ENCODE data around the gene APBB3.

Gene APBB3

DNA sequence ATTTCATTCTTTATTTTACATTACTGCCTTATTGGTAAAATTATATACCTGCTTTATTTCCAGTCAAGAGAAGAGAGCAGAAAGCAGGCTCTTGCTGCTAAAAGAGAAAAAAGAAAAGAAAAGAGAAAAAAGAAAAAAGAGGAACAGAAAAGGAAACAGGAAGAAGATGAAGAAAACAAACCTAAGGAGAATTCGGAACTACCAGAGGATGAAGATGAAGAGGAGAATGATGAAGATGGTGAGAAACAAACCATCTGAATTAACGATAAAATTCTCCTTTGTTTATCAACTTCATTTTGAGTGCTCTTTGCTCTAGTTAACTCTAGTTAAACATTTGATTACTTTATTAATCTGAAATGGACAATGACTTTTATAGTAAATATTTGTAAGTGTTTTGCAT lies 40.4 kb downstream of the APBB3 start:
- TF ChIP-seq, protein P1, sequence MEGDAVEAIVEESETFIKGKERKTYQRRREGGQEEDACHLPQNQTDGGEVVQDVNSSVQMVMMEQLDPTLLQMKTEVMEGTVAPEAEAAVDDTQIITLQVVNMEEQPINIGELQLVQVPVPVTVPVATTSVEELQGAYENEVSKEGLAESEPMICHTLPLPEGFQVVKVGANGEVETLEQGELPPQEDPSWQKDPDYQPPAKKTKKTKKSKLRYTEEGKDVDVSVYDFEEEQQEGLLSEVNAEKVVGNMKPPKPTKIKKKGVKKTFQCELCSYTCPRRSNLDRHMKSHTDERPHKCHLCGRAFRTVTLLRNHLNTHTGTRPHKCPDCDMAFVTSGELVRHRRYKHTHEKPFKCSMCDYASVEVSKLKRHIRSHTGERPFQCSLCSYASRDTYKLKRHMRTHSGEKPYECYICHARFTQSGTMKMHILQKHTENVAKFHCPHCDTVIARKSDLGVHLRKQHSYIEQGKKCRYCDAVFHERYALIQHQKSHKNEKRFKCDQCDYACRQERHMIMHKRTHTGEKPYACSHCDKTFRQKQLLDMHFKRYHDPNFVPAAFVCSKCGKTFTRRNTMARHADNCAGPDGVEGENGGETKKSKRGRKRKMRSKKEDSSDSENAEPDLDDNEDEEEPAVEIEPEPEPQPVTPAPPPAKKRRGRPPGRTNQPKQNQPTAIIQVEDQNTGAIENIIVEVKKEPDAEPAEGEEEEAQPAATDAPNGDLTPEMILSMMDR (IDR thresholded peaks at IDR 0.05; ENCODE audit: control extremely low read depth, extremely low read depth, low read depth, missing control alignments): no peak
- no peak for DNase-seq (ENCODE audit: extremely low spot score)
- ChIA-PET POLR2A (no interaction called here), CTCF (no interaction called here)

DNA sequence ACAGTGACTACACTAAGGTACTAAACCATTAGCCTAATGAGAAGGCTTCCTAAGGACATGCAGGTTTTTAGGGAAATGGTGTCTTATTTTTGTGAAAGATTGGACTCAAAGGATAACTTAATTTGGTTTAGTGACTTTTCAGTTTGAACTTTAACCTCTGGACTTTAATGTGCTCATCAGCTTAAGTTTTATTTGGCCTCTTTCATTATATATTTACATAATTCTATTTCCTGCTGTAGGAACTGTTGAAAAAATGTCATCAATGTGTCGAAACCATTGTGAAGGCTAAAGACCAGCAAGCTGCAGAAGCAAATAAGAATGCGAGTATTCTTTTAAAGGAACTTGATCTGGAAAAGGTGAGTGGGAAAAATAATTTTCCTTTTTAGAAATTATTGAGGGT lies 51.3 kb downstream of the APBB3 start:
- POLR2A ChIA-PET: no interaction called here
- CTCF ChIA-PET: no interaction called here

DNA sequence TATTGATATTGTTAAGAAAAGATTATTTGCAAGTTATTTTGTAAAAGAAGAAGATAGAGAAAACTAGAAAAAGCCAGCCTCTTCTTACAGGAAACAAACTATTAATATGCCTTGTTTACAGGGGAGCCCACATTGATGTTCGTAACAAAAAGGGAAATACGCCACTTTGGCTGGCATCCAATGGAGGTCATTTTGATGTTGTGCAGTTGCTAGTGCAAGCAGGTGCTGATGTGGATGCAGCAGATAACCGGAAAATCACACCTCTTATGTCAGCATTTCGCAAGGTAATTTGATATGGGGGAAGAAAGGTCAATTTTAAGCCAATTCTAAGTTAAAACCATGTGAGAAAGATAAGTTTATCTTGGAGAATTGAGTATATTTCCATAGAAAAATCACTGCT lies 54.5 kb downstream of the APBB3 start:
- no peak for DNase-seq (ENCODE audit: extremely low spot score)
- TF ChIP-seq, protein P1 (IDR thresholded peaks at IDR 0.05; ENCODE audit: control extremely low read depth, extremely low read depth, low read depth, missing control alignments): no peak
- ChIA-PET CTCF (interaction anchor here (1.0 to 1.7 kb wide), 2 partner anchors 17 to 21 kb away, joined by 3 to 5 read pairs; no protein-coding TSS in a partner anchor), POLR2A (no interaction called here)

More for the DNA sequence above, 51.3 kb downstream of the APBB3 start:
- no peak for DNase-seq (ENCODE audit: extremely low spot score)
- TF ChIP-seq, protein P1 (IDR thresholded peaks at IDR 0.05; ENCODE audit: control extremely low read depth, extremely low read depth, low read depth, missing control alignments): no peak

Measured in GM10248 (cell line).